ENCODE data around the gene RUFY4.

GRCh38 chr2:218059289-218059688 is 9.8 kb upstream of the RUFY4 start:
- TF ChIP-seq, protein P1, sequence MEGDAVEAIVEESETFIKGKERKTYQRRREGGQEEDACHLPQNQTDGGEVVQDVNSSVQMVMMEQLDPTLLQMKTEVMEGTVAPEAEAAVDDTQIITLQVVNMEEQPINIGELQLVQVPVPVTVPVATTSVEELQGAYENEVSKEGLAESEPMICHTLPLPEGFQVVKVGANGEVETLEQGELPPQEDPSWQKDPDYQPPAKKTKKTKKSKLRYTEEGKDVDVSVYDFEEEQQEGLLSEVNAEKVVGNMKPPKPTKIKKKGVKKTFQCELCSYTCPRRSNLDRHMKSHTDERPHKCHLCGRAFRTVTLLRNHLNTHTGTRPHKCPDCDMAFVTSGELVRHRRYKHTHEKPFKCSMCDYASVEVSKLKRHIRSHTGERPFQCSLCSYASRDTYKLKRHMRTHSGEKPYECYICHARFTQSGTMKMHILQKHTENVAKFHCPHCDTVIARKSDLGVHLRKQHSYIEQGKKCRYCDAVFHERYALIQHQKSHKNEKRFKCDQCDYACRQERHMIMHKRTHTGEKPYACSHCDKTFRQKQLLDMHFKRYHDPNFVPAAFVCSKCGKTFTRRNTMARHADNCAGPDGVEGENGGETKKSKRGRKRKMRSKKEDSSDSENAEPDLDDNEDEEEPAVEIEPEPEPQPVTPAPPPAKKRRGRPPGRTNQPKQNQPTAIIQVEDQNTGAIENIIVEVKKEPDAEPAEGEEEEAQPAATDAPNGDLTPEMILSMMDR (IDR thresholded peaks at IDR 0.05), result no peak
- no peak for TF ChIP-seq POLR2A (IDR thresholded peaks at IDR 0.05)

All from thyroid gland (tissue), 4 donors.